Smooth muscle cell (in vitro differentiated cells): ENCODE results near the gene POU6F2. TPM values are rescaled to one million over a fixed set of nuclear protein-coding genes. Genes with fewer than 3 reads are reported as not detected.

Experiments
- DNase-seq: peaks from one replicate; lab custom pipeline; 2025; ENCODE audit not compliant: unreplicated experiment; lab: John Stamatoyannopoulos, UW
- H2AFZ ChIP-seq: fragments of 200-600 bp; sonication (generic); 2 replicates; pipeline ENCODE4 v1.6.0; 2016; ENCODE audit warnings: antibody characterized with exemption, low read depth, mild to moderate bottlenecking
- H3F3A ChIP-seq: fragments of 200-600 bp; sonication (generic); 2 replicates; pipeline ENCODE4 v1.6.0; 2017; ENCODE audit warnings: antibody characterized with exemption, low read depth
- H3K27ac ChIP-seq: fragments of 200-600 bp; sonication (generic); 2 replicates; pipeline ENCODE4 v1.5.1; 2016; ENCODE audit warnings: low read depth, mild to moderate bottlenecking
- H3K27me3 ChIP-seq: fragments of 200-600 bp; sonication (generic); 2 replicates; pipeline ENCODE4 v1.6.1; 2016; ENCODE audit warnings: low read depth, mild to moderate bottlenecking
- H3K36me3 ChIP-seq: fragments of 200-600 bp; sonication (generic); 2 replicates; pipeline ENCODE4 v1.5.1; 2016; ENCODE audit warnings: low read depth
- H3K4me1 ChIP-seq: fragments of 200-600 bp; sonication (generic); 2 replicates; pipeline ENCODE4 v1.5.1; 2016; ENCODE audit warnings: low read depth
- H3K4me2 ChIP-seq: fragments of 200-600 bp; sonication (generic); 2 replicates; pipeline ENCODE4 v1.6.0; 2016; ENCODE audit warnings: mild to moderate bottlenecking
- H3K4me3 ChIP-seq: fragments of 200-600 bp; sonication (generic); 2 replicates; pipeline ENCODE4 v1.5.1; 2016; ENCODE audit warnings: mild to moderate bottlenecking
- H3K79me2 ChIP-seq: fragments of 200-600 bp; sonication (generic); 2 replicates; pipeline ENCODE4 v1.6.0; 2016; ENCODE audit warnings: low read depth, mild to moderate bottlenecking
- H3K9ac ChIP-seq: fragments of 200-600 bp; sonication (generic); 2 replicates; pipeline ENCODE4 v1.6.0; 2016; ENCODE audit warnings: low read depth
- H3K9me3 ChIP-seq: fragments of 200-600 bp; sonication (generic); replicated peaks from 2 replicates; pipeline ENCODE4 v1.5.1; 2016; ENCODE audit warnings: low read depth
- H4K20me1 ChIP-seq: fragments of 200-600 bp; sonication (generic); 2 replicates; pipeline ENCODE4 v1.6.0; 2016; ENCODE audit warnings: low read depth
- CTCF ChIP-seq: fragments of 200-600 bp; sonication (generic); IDR thresholded peaks from 2 replicates; pipeline ENCODE4 v1.5.1; 2017; ENCODE audit warnings: borderline replicate concordance, mild to moderate bottlenecking, antibody characterized with exemption; ENCODE audit not compliant: insufficient read depth, poor library complexity, severe bottlenecking
- WGBS: methylation state at CpG from one replicate; pipeline ENCODE4 v1.1.7; 2016; ENCODE audit warnings: low lambda C conversion rate; 5-methylcytosine and 5-hydroxymethylcytosine counted together
- polyA plus RNA-seq: library from polyadenylated mRNA; unstranded; fragments of >200 nt; fragmentation: Nextera tagmentation; extraction: Ambion mirVana; gene quantifications from 2 replicates; pipeline ENCODE4 v1.2.1, GENCODE V29; 2016
- total RNA-seq: library from RNA; depleted of rRNA; stranded (reverse); fragments of >200 nt; gene quantifications from 2 replicates; pipeline ENCODE4 v1.2.3, GENCODE V29; 2014

POU6F2 gene
- total and polyA plus RNA-seq, 2 experiments from 2014 or later: 1.2 TPM

GRCh38 chr7:39312254-39312989 is 334.7 kb downstream of the POU6F2 start:
- peaks cover 4% of the 10 kb centered on the region for H3K4me1 ChIP-seq
- peaks cover 5% of the 10 kb centered on the region for H3K27me3 ChIP-seq
- H4K20me1 ChIP-seq: no peaks in the 10 kb centered on the region
- no peaks in the 10 kb centered on the region for H3F3A ChIP-seq
- WGBS: 68% methylated on average over 10 of the region's 10 CpGs
- no peak overlapping the region for H3K9ac ChIP-seq
- no peak overlapping the region for H3K4me2 ChIP-seq
- H3K36me3 ChIP-seq: no peaks in the 10 kb centered on the region
- H3K27ac ChIP-seq: no peak overlapping the region
- H3K79me2 ChIP-seq: no peaks in the 10 kb centered on the region
- H2AFZ ChIP-seq: no peak overlapping the region
- no peak for TF ChIP-seq CTCF
- no peak for DNase-seq
- no peak overlapping the region for H3K4me3 ChIP-seq
- H3K9me3 ChIP-seq: no peaks in the 10 kb centered on the region

GRCh38 chr7:39313376-39313775 is 335.7 kb downstream of the POU6F2 start:
- H3K36me3 ChIP-seq: no peaks in the 10 kb centered on the region
- no peak overlapping the region for H3K9ac ChIP-seq
- H3K27me3 ChIP-seq: peaks cover 5% of the 10 kb centered on the region
- no peak overlapping the region for H3K4me3 ChIP-seq
- H3K27ac ChIP-seq: no peak overlapping the region
- H3K9me3 ChIP-seq: no peaks in the 10 kb centered on the region
- H2AFZ ChIP-seq: no peak overlapping the region
- 80% methylated on average over 4 of the region's 4 CpGs for WGBS
- H4K20me1 ChIP-seq: no peaks in the 10 kb centered on the region
- TF ChIP-seq CTCF: no peak
- H3F3A ChIP-seq: no peaks in the 10 kb centered on the region
- no peak for DNase-seq
- H3K79me2 ChIP-seq: no peaks in the 10 kb centered on the region
- H3K4me2 ChIP-seq: no peak overlapping the region
- peaks cover 4% of the 10 kb centered on the region for H3K4me1 ChIP-seq

GRCh38 chr7:39313974-39314373 is 336.3 kb downstream of the POU6F2 start:
- WGBS: 88% methylated on average over 6 of the region's 6 CpGs
- Histone ChIP-seq H2AFZ (no peak overlapping the region), H3K27ac (no peak overlapping the region), H3K36me3 (no peaks in the 10 kb centered on the region), H3K9me3 (no peaks in the 10 kb centered on the region), H3K4me3 (no peak overlapping the region), H3K4me2 (no peak overlapping the region), H3K4me1 (peaks cover 4% of the 10 kb centered on the region), H3K27me3 (peaks cover 5% of the 10 kb centered on the region), H3F3A (no peaks in the 10 kb centered on the region), H3K9ac (no peak overlapping the region), H3K79me2 (no peaks in the 10 kb centered on the region), H4K20me1 (no peaks in the 10 kb centered on the region)
- TF ChIP-seq CTCF: no peak
- DNase-seq: no peak

- peaks cover 2% of the 10 kb centered on the region for H3K27me3 ChIP-seq
- H4K20me1 ChIP-seq: no peaks in the 10 kb centered on the region
- no peak overlapping the region for H3K4me3 ChIP-seq
- WGBS: 83% methylated on average over 5 of the region's 5 CpGs
- H3K36me3 ChIP-seq: no peaks in the 10 kb centered on the region
- H2AFZ ChIP-seq: no peak overlapping the region
- H3K79me2 ChIP-seq: no peaks in the 10 kb centered on the region
- no peaks in the 10 kb centered on the region for H3F3A ChIP-seq
- H3K4me1 ChIP-seq: peaks cover 4% of the 10 kb centered on the region
- no peak for DNase-seq
- H3K9me3 ChIP-seq: no peaks in the 10 kb centered on the region
- H3K9ac ChIP-seq: no peak overlapping the region
- TF ChIP-seq CTCF: no peak
- no peak overlapping the region for H3K4me2 ChIP-seq
- no peak overlapping the region for H3K27ac ChIP-seq
These were observed 339.4 kb downstream of the POU6F2 start for GRCh38 chr7:39317107-39317506.
